SK-N-SH (cell line): ENCODE measurements around the gene ZNF282. TPM values are rescaled to one million over a fixed set of nuclear protein-coding genes. Genes with fewer than 3 reads are reported as not detected.

ENCODE experiments used
- CTCF ChIA-PET: fragments of 300-600, 350-600 bp; formaldehyde crosslinking; extraction: SDS; loops from one replicate; lab custom pipeline; 2021; lab: Yijun Ruan, JAX
- POLR2A ChIA-PET: fragments of 350-600 bp; sonication (Branson Sonifier 250); formaldehyde crosslinking; extraction: SDS; loops from one replicate; lab custom pipeline; 2020; ENCODE audit warnings: antibody characterized with exemption, inconsistent platforms; lab: Yijun Ruan, JAX
- DNase-seq: peaks from one replicate; pipeline ENCODE4 v3.0.0; 2012
- H2AFZ ChIP-seq: fragments of 200-600 bp; sonication (generic); 2 replicates; pipeline ENCODE4 v1.8.1; 2016; ENCODE audit warnings: antibody characterized with exemption, mild to moderate bottlenecking, low read depth
- H3F3A ChIP-seq: fragments of 200-600 bp; sonication (generic); replicated peaks from 2 replicates; pipeline ENCODE3; 2016; ENCODE audit warnings: antibody characterized with exemption, mild to moderate bottlenecking; ENCODE audit not compliant: insufficient read depth
- H3K27ac ChIP-seq, 2 experiments: fragments of 200-500 bp in 1 of 2; fragments of 200-600 bp in 1 of 2; sonication (Bioruptor generic) in 1 of 2; sonication (generic), shearing (Covaris generic) in 1 of 2; 2 replicates each; pipeline versions ENCODE4 v1.5.1 to v1.6.1; 2014 to 2016; ENCODE audit warnings: low read depth in 2 of 2, inconsistent platforms in 1 of 2, low read length in 1 of 2, mild to moderate bottlenecking in 1 of 2, mixed read lengths in 1 of 2
- H3K27me3 ChIP-seq: fragments of 200-600 bp; sonication (generic), shearing (Covaris generic); 2 replicates; pipeline ENCODE4 v1.6.1; 2016; ENCODE audit warnings: mixed run types; ENCODE audit not compliant: insufficient read depth
- H3K36me3 ChIP-seq, 2 experiments: fragments of 200-500 bp in 1 of 2; fragments of 200-600 bp in 1 of 2; sonication (Bioruptor generic) in 1 of 2; sonication (generic) in 1 of 2; replicated peaks in 1 of 2; 2 replicates each; pipeline versions ENCODE3 to v1.5.1; 2014 to 2016; ENCODE audit warnings: low read length in 1 of 2, mild to moderate bottlenecking in 1 of 2; ENCODE audit not compliant: insufficient read depth in 2 of 2, control insufficient read depth in 1 of 2
- H3K4me1 ChIP-seq, 2 experiments: fragments of 200-500 bp in 1 of 2; fragments of 200-600 bp in 1 of 2; sonication (Bioruptor generic) in 1 of 2; sonication (generic), shearing (Covaris generic) in 1 of 2; 2 replicates each; pipeline versions ENCODE4 v1.5.1 to v1.6.1; 2014 to 2016; ENCODE audit warnings: low read depth in 1 of 2, low read length in 1 of 2, mixed run types in 1 of 2; ENCODE audit not compliant: insufficient read depth in 2 of 2, control insufficient read depth in 1 of 2
- H3K4me2 ChIP-seq: fragments of 200-600 bp; sonication (generic), shearing (Covaris generic); 2 replicates; pipeline ENCODE4 v1.6.1; 2017; ENCODE audit warnings: mixed run types
- H3K4me3 ChIP-seq, 2 experiments: fragments of 200-500 bp in 1 of 2; fragments of 200-600 bp in 1 of 2; sonication (Bioruptor generic) in 1 of 2; sonication (generic), shearing (Covaris generic) in 1 of 2; 2 replicates each; pipeline versions ENCODE4 v1.5.1 to v1.8.1; 2014 to 2016; ENCODE audit warnings: low read depth in 2 of 2, inconsistent platforms in 1 of 2, low read length in 1 of 2, mild to moderate bottlenecking in 1 of 2, mixed read lengths in 1 of 2, moderate library complexity in 1 of 2
- H3K79me2 ChIP-seq: fragments of 200-600 bp; sonication (generic); 2 replicates; pipeline ENCODE4 v1.8.1; 2017; ENCODE audit warnings: mild to moderate bottlenecking; ENCODE audit not compliant: insufficient read depth
- H3K9ac ChIP-seq: fragments of 200-600 bp; sonication (generic); 2 replicates; pipeline ENCODE4 v1.6.1; 2017; ENCODE audit warnings: mixed run types
- H3K9me2 ChIP-seq: fragments of 200-600 bp; sonication (generic); 2 replicates; pipeline ENCODE4 v1.6.1; 2017; ENCODE audit warnings: mixed run types
- H3K9me3 ChIP-seq: fragments of 200-600 bp; sonication (generic); 2 replicates; pipeline ENCODE4 v1.6.1; 2017; ENCODE audit warnings: mixed run types, mild to moderate bottlenecking, moderate library complexity
- H4K20me1 ChIP-seq: fragments of 200-600 bp; sonication (generic); 2 replicates; pipeline ENCODE4 v1.6.1; 2017; ENCODE audit warnings: mild to moderate bottlenecking, mixed run types; ENCODE audit not compliant: insufficient read depth
- ELF1 ChIP-seq: IDR thresholded peaks from 2 replicates; pipeline ENCODE4 v1.4.0; 2012
- EZH2phosphoT487 ChIP-seq: fragments of 200-600 bp; sonication (generic); IDR thresholded peaks from 2 replicates; pipeline ENCODE4 v1.6.1; 2017; ENCODE audit warnings: low read depth, mixed run types, mild to moderate bottlenecking, antibody characterized with exemption, moderate library complexity, borderline replicate concordance
- FOXJ3 ChIP-seq: sonication (generic); formaldehyde crosslinking; IDR thresholded peaks from 2 replicates; pipeline ENCODE4 v1.5.1; 2020; ENCODE audit warnings: mild to moderate bottlenecking, missing genetic modification reagents
- FOXM1 ChIP-seq: IDR thresholded peaks from 2 replicates; pipeline ENCODE4 v1.4.0; 2012; ENCODE audit warnings: low read depth, mild to moderate bottlenecking
- MEF2A ChIP-seq: IDR thresholded peaks from 2 replicates; pipeline ENCODE4 v1.4.0; 2012; ENCODE audit warnings: low read depth, borderline replicate concordance
- MXI1 ChIP-seq: IDR thresholded peaks from 2 replicates; pipeline ENCODE4 v1.6.1; 2012; ENCODE audit warnings: mild to moderate bottlenecking, low read depth, low read length, improper control_type of control experiment
- NFIC ChIP-seq: IDR thresholded peaks from 2 replicates; pipeline ENCODE4 v1.4.0; 2012; ENCODE audit warnings: borderline replicate concordance
- POLR2AphosphoS5 ChIP-seq: IDR thresholded peaks from 2 replicates; pipeline ENCODE4 v1.6.1; 2012; ENCODE audit warnings: low read depth, low read length
- RCOR1 ChIP-seq: fragments of 150-350 bp; IDR thresholded peaks from 2 replicates; pipeline ENCODE4 v1.6.1; 2017; ENCODE audit warnings: antibody characterized with exemption, low read length
- TEAD4 ChIP-seq: IDR thresholded peaks from 2 replicates; pipeline ENCODE4 v1.4.0; 2012; ENCODE audit warnings: mild to moderate bottlenecking, borderline replicate concordance; ENCODE audit not compliant: insufficient read depth
- WGBS: methylation state at CpG from one replicate; pipeline ENCODE4 v1.1.6; 2017; ENCODE audit warnings: low lambda C conversion rate; 5-methylcytosine and 5-hydroxymethylcytosine counted together
- polyA plus RNA-seq, 3 experiments: library from polyadenylated mRNA; depleted of rRNA; stranded (reverse); fragments of >200 nt; gene quantifications; 2 replicates each; pipeline ENCODE4 v1.2.3, GENCODE V29; 2012
- TF ChIP-seq, protein P1 (sequence below): IDR thresholded peaks from 2 replicates; pipeline ENCODE4; 2012
- TF ChIP-seq, protein P2 (sequence below): fragments of 200-600 bp; sonication (generic); IDR thresholded peaks from 2 replicates; pipeline ENCODE4 v1.6.1; 2017; ENCODE audit warnings: antibody characterized with exemption, mild to moderate bottlenecking, moderate library complexity
- TF ChIP-seq, protein P3 (sequence below): IDR thresholded peaks from 2 replicates; pipeline ENCODE4 v1.6.1; 2012; ENCODE audit warnings: mild to moderate bottlenecking, low read depth, low read length, moderate library complexity
- TF ChIP-seq, protein P4 (sequence below): IDR thresholded peaks from 2 replicates; pipeline ENCODE4 v1.4.0; 2012; ENCODE audit warnings: low read depth, borderline replicate concordance

Gene ZNF282
- polyA plus RNA-seq, 1 of the 3 experiments (the other 2 are of a cell fraction), result 17.9 TPM

DNA sequence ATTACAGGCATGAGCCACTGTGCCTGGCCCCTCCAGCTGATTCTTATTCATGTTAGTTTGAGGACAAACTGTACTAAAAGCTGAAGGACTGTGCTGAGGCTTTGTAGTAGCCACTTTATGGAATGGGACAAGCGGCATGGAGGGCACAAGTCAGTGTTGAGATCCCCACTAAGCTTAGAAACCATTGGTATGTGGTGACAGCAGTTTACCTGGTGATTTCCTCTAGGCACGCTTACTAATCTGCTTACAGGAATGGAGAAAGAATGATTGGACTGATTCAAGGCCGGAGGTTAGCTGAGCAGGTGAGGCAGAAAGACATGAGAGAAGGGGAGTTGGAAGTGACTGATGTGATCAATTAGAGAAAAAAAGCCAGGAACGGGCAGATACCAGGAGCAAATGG lies 44.4 kb upstream of the ZNF282 start (continued):
- TF ChIP-seq, protein P1, sequence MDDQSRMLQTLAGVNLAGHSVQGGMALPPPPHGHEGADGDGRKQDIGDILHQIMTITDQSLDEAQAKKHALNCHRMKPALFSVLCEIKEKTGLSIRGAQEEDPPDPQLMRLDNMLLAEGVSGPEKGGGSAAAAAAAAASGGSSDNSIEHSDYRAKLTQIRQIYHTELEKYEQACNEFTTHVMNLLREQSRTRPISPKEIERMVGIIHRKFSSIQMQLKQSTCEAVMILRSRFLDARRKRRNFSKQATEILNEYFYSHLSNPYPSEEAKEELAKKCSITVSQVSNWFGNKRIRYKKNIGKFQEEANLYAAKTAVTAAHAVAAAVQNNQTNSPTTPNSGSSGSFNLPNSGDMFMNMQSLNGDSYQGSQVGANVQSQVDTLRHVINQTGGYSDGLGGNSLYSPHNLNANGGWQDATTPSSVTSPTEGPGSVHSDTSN, result no peak
- TF ChIP-seq, protein P2, sequence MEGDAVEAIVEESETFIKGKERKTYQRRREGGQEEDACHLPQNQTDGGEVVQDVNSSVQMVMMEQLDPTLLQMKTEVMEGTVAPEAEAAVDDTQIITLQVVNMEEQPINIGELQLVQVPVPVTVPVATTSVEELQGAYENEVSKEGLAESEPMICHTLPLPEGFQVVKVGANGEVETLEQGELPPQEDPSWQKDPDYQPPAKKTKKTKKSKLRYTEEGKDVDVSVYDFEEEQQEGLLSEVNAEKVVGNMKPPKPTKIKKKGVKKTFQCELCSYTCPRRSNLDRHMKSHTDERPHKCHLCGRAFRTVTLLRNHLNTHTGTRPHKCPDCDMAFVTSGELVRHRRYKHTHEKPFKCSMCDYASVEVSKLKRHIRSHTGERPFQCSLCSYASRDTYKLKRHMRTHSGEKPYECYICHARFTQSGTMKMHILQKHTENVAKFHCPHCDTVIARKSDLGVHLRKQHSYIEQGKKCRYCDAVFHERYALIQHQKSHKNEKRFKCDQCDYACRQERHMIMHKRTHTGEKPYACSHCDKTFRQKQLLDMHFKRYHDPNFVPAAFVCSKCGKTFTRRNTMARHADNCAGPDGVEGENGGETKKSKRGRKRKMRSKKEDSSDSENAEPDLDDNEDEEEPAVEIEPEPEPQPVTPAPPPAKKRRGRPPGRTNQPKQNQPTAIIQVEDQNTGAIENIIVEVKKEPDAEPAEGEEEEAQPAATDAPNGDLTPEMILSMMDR, result no peak
- TF ChIP-seq POLR2AphosphoS5 (no peak), NFIC (no peak), RCOR1 (no peak), MXI1 (no peak), FOXM1 (no peak), EZH2phosphoT487 (no peak), TEAD4 (no peak)

DNA sequence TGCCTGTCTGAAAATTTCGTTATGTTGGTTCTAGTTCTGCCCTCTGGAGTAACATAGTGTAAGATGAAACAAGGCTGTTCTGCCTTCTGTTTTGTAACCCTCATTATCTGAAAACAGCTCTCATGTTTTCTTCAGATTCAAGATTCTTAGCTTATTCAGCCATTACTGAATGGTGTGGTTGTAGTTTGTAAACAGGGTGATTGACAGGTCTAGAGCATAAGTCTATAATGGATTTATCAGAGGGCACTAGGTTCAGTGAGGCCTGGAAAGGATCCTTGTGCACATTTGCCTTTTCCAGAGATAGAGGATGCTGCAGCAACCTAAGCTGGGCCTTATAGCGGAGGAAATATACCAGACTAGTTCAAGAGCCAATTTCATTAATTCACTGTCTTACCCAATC lies 42.0 kb upstream of the ZNF282 start:
- peaks cover 97% of the 10 kb centered on the region for H3K79me2 ChIP-seq
- CTCF ChIA-PET, result interaction anchor here (1.0 to 2.9 kb wide), 2 partner anchors 27 to 42 kb away, joined by 5 to 10 read pairs; partner anchors contain the start of gene ZNF282

More for the DNA sequence above, 42.0 kb upstream of the ZNF282 start:
- POLR2A ChIA-PET, result no interaction called here
- no peak overlapping the region for H2AFZ ChIP-seq
- DNase-seq, result no peak
- H4K20me1 ChIP-seq, result peaks cover 26% of the 10 kb centered on the region
- 97% methylated on average over 2 of the region's 2 CpGs for WGBS
- H3K9me2 ChIP-seq, result no peaks in the 10 kb centered on the region
- H3K27me3 ChIP-seq, result no peaks in the 10 kb centered on the region
- TF ChIP-seq MEF2A (no peak), ELF1 (no peak), FOXJ3 (no peak)
- TF ChIP-seq, protein P3, sequence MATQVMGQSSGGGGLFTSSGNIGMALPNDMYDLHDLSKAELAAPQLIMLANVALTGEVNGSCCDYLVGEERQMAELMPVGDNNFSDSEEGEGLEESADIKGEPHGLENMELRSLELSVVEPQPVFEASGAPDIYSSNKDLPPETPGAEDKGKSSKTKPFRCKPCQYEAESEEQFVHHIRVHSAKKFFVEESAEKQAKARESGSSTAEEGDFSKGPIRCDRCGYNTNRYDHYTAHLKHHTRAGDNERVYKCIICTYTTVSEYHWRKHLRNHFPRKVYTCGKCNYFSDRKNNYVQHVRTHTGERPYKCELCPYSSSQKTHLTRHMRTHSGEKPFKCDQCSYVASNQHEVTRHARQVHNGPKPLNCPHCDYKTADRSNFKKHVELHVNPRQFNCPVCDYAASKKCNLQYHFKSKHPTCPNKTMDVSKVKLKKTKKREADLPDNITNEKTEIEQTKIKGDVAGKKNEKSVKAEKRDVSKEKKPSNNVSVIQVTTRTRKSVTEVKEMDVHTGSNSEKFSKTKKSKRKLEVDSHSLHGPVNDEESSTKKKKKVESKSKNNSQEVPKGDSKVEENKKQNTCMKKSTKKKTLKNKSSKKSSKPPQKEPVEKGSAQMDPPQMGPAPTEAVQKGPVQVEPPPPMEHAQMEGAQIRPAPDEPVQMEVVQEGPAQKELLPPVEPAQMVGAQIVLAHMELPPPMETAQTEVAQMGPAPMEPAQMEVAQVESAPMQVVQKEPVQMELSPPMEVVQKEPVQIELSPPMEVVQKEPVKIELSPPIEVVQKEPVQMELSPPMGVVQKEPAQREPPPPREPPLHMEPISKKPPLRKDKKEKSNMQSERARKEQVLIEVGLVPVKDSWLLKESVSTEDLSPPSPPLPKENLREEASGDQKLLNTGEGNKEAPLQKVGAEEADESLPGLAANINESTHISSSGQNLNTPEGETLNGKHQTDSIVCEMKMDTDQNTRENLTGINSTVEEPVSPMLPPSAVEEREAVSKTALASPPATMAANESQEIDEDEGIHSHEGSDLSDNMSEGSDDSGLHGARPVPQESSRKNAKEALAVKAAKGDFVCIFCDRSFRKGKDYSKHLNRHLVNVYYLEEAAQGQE, result no peak
- TF ChIP-seq, protein P4, sequence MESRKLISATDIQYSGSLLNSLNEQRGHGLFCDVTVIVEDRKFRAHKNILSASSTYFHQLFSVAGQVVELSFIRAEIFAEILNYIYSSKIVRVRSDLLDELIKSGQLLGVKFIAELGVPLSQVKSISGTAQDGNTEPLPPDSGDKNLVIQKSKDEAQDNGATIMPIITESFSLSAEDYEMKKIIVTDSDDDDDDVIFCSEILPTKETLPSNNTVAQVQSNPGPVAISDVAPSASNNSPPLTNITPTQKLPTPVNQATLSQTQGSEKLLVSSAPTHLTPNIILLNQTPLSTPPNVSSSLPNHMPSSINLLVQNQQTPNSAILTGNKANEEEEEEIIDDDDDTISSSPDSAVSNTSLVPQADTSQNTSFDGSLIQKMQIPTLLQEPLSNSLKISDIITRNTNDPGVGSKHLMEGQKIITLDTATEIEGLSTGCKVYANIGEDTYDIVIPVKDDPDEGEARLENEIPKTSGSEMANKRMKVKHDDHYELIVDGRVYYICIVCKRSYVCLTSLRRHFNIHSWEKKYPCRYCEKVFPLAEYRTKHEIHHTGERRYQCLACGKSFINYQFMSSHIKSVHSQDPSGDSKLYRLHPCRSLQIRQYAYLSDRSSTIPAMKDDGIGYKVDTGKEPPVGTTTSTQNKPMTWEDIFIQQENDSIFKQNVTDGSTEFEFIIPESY, result no peak
- no peak overlapping the region for H3K27ac ChIP-seq
- no peaks in the 10 kb centered on the region for H3F3A ChIP-seq
- no peak overlapping the region for H3K4me3 ChIP-seq
- H3K9me3 ChIP-seq, result no peaks in the 10 kb centered on the region
- H3K4me1 ChIP-seq, result no peaks in the 10 kb centered on the region; a peak in 1 of 4 replicates
- no peak overlapping the region for H3K9ac ChIP-seq
- H3K4me2 ChIP-seq, result no peak overlapping the region
- peaks cover 3 to 39% of the 10 kb centered on the region in 2 experiments for H3K36me3 ChIP-seq
